Measurements from ENCODE around the gene METTL2B. TPM values are rescaled to one million over a fixed set of nuclear protein-coding genes. Genes with fewer than 3 reads are reported as not detected.

Gene METTL2B
- total RNA-seq, result 10 to 100 TPM; 18.2 to 25.1 (median 19.8) TPM

DNA sequence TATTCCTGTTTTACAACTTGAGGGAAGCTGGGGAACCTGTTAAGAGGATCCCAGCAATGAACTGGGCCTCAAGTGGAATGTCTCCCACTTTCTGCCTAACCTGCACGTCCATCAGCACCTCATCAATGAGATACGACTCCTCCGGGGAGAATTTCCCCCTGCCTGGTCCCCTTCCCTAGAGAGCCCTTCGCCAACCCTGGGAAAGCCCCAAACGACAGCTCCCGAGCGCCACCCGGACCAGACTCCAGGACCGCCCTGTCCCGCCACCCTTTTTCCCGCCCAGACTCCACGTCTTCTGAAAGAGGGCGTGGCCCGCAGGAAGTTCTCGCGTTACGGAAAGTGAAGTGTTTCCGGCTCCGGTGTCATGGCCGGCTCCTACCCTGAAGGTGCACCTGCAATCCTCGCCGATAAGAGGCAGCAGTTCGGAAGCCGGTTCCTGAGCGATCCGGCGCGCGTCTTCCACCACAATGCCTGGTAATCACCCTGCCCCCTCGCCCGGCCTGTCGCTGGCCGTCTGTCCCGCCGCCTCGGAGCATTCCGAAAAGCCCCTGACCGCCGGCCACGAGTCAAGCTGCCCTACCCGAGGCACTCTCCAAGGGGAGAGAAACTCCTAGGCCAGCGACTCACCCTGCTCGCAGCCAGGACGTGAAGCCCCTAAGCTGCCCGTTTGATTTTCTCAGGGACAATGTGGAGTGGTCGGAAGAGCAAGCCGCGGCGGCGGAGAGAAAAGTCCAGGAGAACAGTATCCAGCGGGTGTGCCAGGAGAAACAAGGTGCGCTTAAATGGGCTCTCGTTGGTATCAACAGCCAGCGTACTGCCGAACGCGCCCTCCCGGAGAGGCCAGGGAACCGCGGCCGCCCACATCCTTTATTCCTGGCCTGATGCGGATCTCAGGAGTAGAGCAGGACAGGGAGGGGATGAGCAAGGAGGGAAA, at the start of gene METTL2B:
TSS of gene METTL2B (plus strand) at position 347 of the 934 bp plus-strand sequence. CDS start at position 365, 18 bp downstream.
- 0% methylated on average over 45 to 62 of the region's 62 CpGs for WGBS, 2 donors
- intact Hi-C loops (cut with DNase I; ENCODE audit: low total_unique reads), result loop anchor here (10.0 kb wide), 1 partner anchor 408 kb away; no protein-coding TSS in a partner anchor
- peak within 1 kb of the TSS; percentile 89 for H3K4me3 ChIP-seq (ENCODE audit: low read depth, poor library complexity, severe bottlenecking)
- peak; percentile 92 to 98 for DNase-seq (ENCODE audit: low spot score in 2 of 2)

GRCh38 chr7:128427289-128427891, 49.2 kb upstream of the METTL2B start:
- peak in 1 of 2 donors; percentile 72 for DNase-seq (ENCODE audit: low spot score in 2 of 2)
- TF ChIP-seq POLR2A (IDR thresholded peaks at IDR 0.05) (no peak), CTCF (IDR thresholded peaks at IDR 0.05) (peak in 1 of 3 donors; percentile 42)
- WGBS, 2 donors, result 15 to 17% methylated on average over 7 of the region's 7 CpGs
- intact Hi-C loops (cut with DNase I; ENCODE audit: low total_unique reads), result loop anchor here (5.0 kb wide), 1 partner anchor 35 kb away; no protein-coding TSS in a partner anchor
- H3K4me3 ChIP-seq (ENCODE audit: low read depth, poor library complexity, severe bottlenecking), result no peak overlapping the region

- 73 to 90% methylated on average over 3 of the region's 3 CpGs for WGBS, 2 donors
- no peak for DNase-seq (ENCODE audit: low spot score in 2 of 2)
- no peak overlapping the region for H3K4me3 ChIP-seq (ENCODE audit: low read depth, poor library complexity, severe bottlenecking)
- intact Hi-C loops (cut with DNase I; ENCODE audit: low total_unique reads), result no loop called here
- no peak for TF ChIP-seq POLR2A (IDR thresholded peaks at IDR 0.05)
- TF ChIP-seq CTCF (IDR thresholded peaks at IDR 0.05), result no peak
These were observed 46.3 kb upstream of the METTL2B start for GRCh38 chr7:128430207-128430606.

GRCh38 chr7:128431221-128431620, 45.3 kb upstream of the METTL2B start:
- TF ChIP-seq CTCF (IDR thresholded peaks at IDR 0.05), result no peak
- no peak for TF ChIP-seq POLR2A (IDR thresholded peaks at IDR 0.05)
- 58 to 70% methylated on average over 6 of the region's 6 CpGs for WGBS, 2 donors
- intact Hi-C loops (cut with DNase I; ENCODE audit: low total_unique reads), result no loop called here
- H3K4me3 ChIP-seq (ENCODE audit: low read depth, poor library complexity, severe bottlenecking), result no peak overlapping the region
- no peak for DNase-seq (ENCODE audit: low spot score in 2 of 2)

- intact Hi-C loops (cut with DNase I; ENCODE audit: low total_unique reads), result no loop called here
- WGBS, 2 donors, result 63 to 71% methylated on average over 2 of the region's 2 CpGs
- DNase-seq (ENCODE audit: low spot score in 2 of 2), result no peak
- H3K4me3 ChIP-seq (ENCODE audit: low read depth, poor library complexity, severe bottlenecking), result no peak overlapping the region
- TF ChIP-seq POLR2A (IDR thresholded peaks at IDR 0.05) (no peak), CTCF (IDR thresholded peaks at IDR 0.05) (no peak)
These were observed 44.8 kb upstream of the METTL2B start for GRCh38 chr7:128431754-128432153.
